Gastrocnemius medialis (tissue), 4 donors: ENCODE data around the gene MYOZ2. TPM values are rescaled to one million over a fixed set of nuclear protein-coding genes. Genes with fewer than 3 reads are reported as not detected.

ENCODE experiments used
- ATAC-seq, 2 donors: fragments of 150-250 bp; one replicate each; pipeline ENCODE4 v1.9.1; 2016
- DNase-seq, 2 donors: peaks; one replicate each; pipeline ENCODE4 v3.0.0-alpha.2; 2019
- H3K27ac ChIP-seq, 4 donors: fragments of 200-600 bp; sonication (generic); 1 replicate in 1 of 4; 2 replicates in 3 of 4; pipeline ENCODE4 v1.5.1; 2016 to 2018; ENCODE audit warnings: mild to moderate bottlenecking in 2 of 4, moderate library complexity in 1 of 4
- H3K27me3 ChIP-seq, 3 donors: fragments of 200-600 bp; sonication (generic) in 2 of 3; 1 replicate in 1 of 3; 2 replicates in 2 of 3; pipeline versions ENCODE4 v1.5.1 to v1.6.0; 2016 to 2019; ENCODE audit warnings: mild to moderate bottlenecking in 1 of 3, moderate library complexity in 1 of 3
- H3K36me3 ChIP-seq, 2 donors: fragments of 200-600 bp; sonication (generic) in 1 of 2; one replicate each; pipeline ENCODE4 v1.5.1; 2017 to 2018
- H3K4me1 ChIP-seq, 2 donors: fragments of 200-600 bp; sonication (generic) in 1 of 2; one replicate each; pipeline ENCODE4 v1.5.1; 2016 to 2017; ENCODE audit warnings: mild to moderate bottlenecking in 2 of 2
- H3K4me3 ChIP-seq, 4 donors: fragments of 200-600 bp; sonication (generic) in 3 of 4; 1 replicate in 1 of 4; 2 replicates in 3 of 4; pipeline ENCODE4 v1.5.1; 2016 to 2019; ENCODE audit warnings: mild to moderate bottlenecking in 2 of 4
- H3K9me3 ChIP-seq, 3 donors: fragments of 200-600 bp; sonication (generic) in 2 of 3; 1 replicate in 1 of 3; 2 replicates in 2 of 3; pipeline ENCODE4 v1.5.1; 2016 to 2019
- CTCF ChIP-seq, 5 experiments: fragments of 450-650 bp in 3 of 5; fragments of 200-600 bp in 2 of 5; sonication (generic) in 2 of 5; IDR thresholded peaks in 4 of 5; conservative IDR thresholded peaks in 1 of 5; 1 replicate in 4 of 5; 2 replicates in 1 of 5; pipeline ENCODE4 v1.5.1; 2016 to 2019; ENCODE audit warnings: antibody characterized with exemption in 5 of 5, mild to moderate bottlenecking in 3 of 5, moderate library complexity in 3 of 5
- POLR2A ChIP-seq, 2 donors: fragments of 450-650 bp; IDR thresholded peaks; one replicate each; pipeline ENCODE4 v1.6.1; 2017; ENCODE audit warnings: antibody characterized with exemption in 2 of 2, mild to moderate bottlenecking in 2 of 2, moderate library complexity in 2 of 2
- in situ Hi-C, 4 donors: fragments of 200-750 bp; cut with MboI; loops; one replicate each; pipeline versions ENCODE4 v1.15.0 to v1.8.0; 2017; ENCODE audit warnings: low sequenced_read_pairs in 4 of 4
- intact Hi-C: fragments of 100-400 bp; cut with DNase I; formaldehyde crosslinking; loops from one replicate; pipeline ENCODE4 v1.15.1; 2023; ENCODE audit warnings: low total_unique reads
- total RNA-seq, 4 donors: library from RNA; depleted of rRNA; stranded (reverse); fragments of >200 nt; gene quantifications; one replicate each; pipeline versions ENCODE4 v1.1.0 to v1.2.3, GENCODE V29; 2016

Gene MYOZ2
- total RNA-seq, 4 donors from 2014 or later: 30.6 to 290 (median 87.9) TPM

GRCh38 chr4:119212964-119213606 lies 77.5 kb downstream of the MYOZ2 start:
- peak overlapping the region; percentile 95 to 99 (median 98) for H3K27ac ChIP-seq
- H3K27me3 ChIP-seq: no peaks in the 10 kb centered on the region
- ATAC-seq (peak; percentile 81), DNase-seq (peak; percentile 88 to 94)
- intact Hi-C loops (loop anchor here (1.0 to 10.0 kb wide), 6 partner anchors 86 to 468 kb away; no protein-coding TSS in a partner anchor), in situ Hi-C loops (loop anchor here (5.0 to 25.0 kb wide), 5 partner anchors 168 to 231 kb away; no protein-coding TSS in a partner anchor)
- H3K4me3 ChIP-seq: peak overlapping the region; percentile 79 to 96 (median 88)
- no peaks in the 10 kb centered on the region for H3K9me3 ChIP-seq
- peaks cover 34 to 35% of the 10 kb centered on the region in 2 donors for H3K4me1 ChIP-seq
- peaks cover 0 to 13% of the 10 kb centered on the region in 2 donors for H3K36me3 ChIP-seq
- TF ChIP-seq POLR2A (IDR thresholded peaks at IDR 0.05) (no peak), CTCF (IDR thresholded peaks at IDR 0.05 in 4 of 5, conservative IDR thresholded peaks at IDR 0.05 in 1 of 5) (peak in 1 of 5 experiments; percentile 13)

- Histone ChIP-seq H3K36me3 (peaks cover 0 to 53% of the 10 kb centered on the region in 2 donors), H3K4me1 (peaks cover 50 to 54% of the 10 kb centered on the region in 2 donors), H3K9me3 (no peaks in the 10 kb centered on the region), H3K4me3 (peak overlapping the region in 1 of 4 donors; percentile 92), H3K27ac (peak overlapping the region; percentile 11 to 99 (median 96)), H3K27me3 (no peaks in the 10 kb centered on the region)
- in situ Hi-C loops: loop anchor here in 3 of 4 donors (10.0 to 25.0 kb wide), 3 partner anchors 173 to 233 kb away; no protein-coding TSS in a partner anchor
- intact Hi-C loops: loop anchor here (10.0 kb wide), 1 partner anchor 473 kb away; no protein-coding TSS in a partner anchor
- TF ChIP-seq CTCF (IDR thresholded peaks at IDR 0.05 in 4 of 5, conservative IDR thresholded peaks at IDR 0.05 in 1 of 5) (no peak), POLR2A (IDR thresholded peaks at IDR 0.05) (no peak)
- ATAC-seq: no peak
- DNase-seq: no peak
Measured at GRCh38 chr4:119218093-119218492, 82.5 kb downstream of the MYOZ2 start.

- in situ Hi-C loops (loop anchor here in 1 of 4 donors (25.0 kb wide), 1 partner anchor 184 kb away; no protein-coding TSS in a partner anchor), intact Hi-C loops (no loop called here)
- Histone ChIP-seq H3K4me3 (no peak overlapping the region), H3K27me3 (no peaks in the 10 kb centered on the region), H3K9me3 (no peaks in the 10 kb centered on the region), H3K27ac (peak overlapping the region; percentile 27 to 99 (median 72)), H3K4me1 (peaks cover 33 to 42% of the 10 kb centered on the region in 2 donors), H3K36me3 (peaks cover 0 to 78% of the 10 kb centered on the region in 2 donors)
- ATAC-seq (peak; percentile 80 to 87), DNase-seq (no peak)
- TF ChIP-seq CTCF (IDR thresholded peaks at IDR 0.05 in 4 of 5, conservative IDR thresholded peaks at IDR 0.05 in 1 of 5): no peak
- TF ChIP-seq POLR2A (IDR thresholded peaks at IDR 0.05): no peak
Measured at GRCh38 chr4:119221412-119221811, 85.8 kb downstream of the MYOZ2 start.

- no peak for ATAC-seq
- in situ Hi-C loops: no loop called here
Measured at GRCh38 chr4:119227690-119228089, 92.1 kb downstream of the MYOZ2 start.

More at GRCh38 chr4:119227690-119228089, 92.1 kb downstream of the MYOZ2 start:
- Histone ChIP-seq H3K27me3 (no peaks in the 10 kb centered on the region), H3K27ac (peak overlapping the region in 1 of 4 donors; percentile 12), H3K4me1 (peaks cover 17 to 20% of the 10 kb centered on the region in 2 donors), H3K4me3 (no peak overlapping the region), H3K36me3 (peaks cover 0 to 53% of the 10 kb centered on the region in 2 donors), H3K9me3 (no peaks in the 10 kb centered on the region)
- TF ChIP-seq CTCF (IDR thresholded peaks at IDR 0.05 in 4 of 5, conservative IDR thresholded peaks at IDR 0.05 in 1 of 5): no peak
- no peak for TF ChIP-seq POLR2A (IDR thresholded peaks at IDR 0.05)
- intact Hi-C loops: no loop called here
- no peak for DNase-seq
